ENCODE measurements around the gene CFAP97. TPM values are rescaled to one million over a fixed set of nuclear protein-coding genes. Genes with fewer than 3 reads are reported as not detected.
A peak's percentile ranks its signal among the peaks of the same experiment; 100 is the strongest.
"Not testable (repeated sequence)": the region's sequence is repeated elsewhere in the genome, so short reads cannot be mapped to it uniquely, and the experiment has no call there.

The CFAP97 gene
- total and polyA plus RNA-seq, 9 donors, result 14.1 to 57.6 (median 38.2) TPM

GRCh38 chr4:185207466-185207865 lies 3.7 kb upstream of the CFAP97 start:
- TF ChIP-seq EP300 (IDR thresholded peaks at IDR 0.05), result no peak
- TF ChIP-seq CTCF (IDR thresholded peaks at IDR 0.05), result no peak
- TF ChIP-seq POLR2A (IDR thresholded peaks at IDR 0.05), result no peak
- WGBS, 3 donors, result 94 to 96% (median 96%) methylated on average over 5 of the region's 5 CpGs
- Histone ChIP-seq H3K27me3 (no peaks in the 10 kb centered on the region), H3K36me3 (no peaks in the 10 kb centered on the region), H3K4me1 (ENCODE audit: insufficient read depth) (peaks cover 3% of the 10 kb centered on the region), H3K4me3 (no peak overlapping the region), H3K9me3 (no peaks in the 10 kb centered on the region), H3K27ac (no peak overlapping the region)
- DNase-seq, result no peak
- intact Hi-C loops (cut with DNase I), result loop anchor here in 3 of 4 donors (10.0 kb wide), 2 partner anchors 187 to 377 kb away; partner anchors contain the start of genes ANKRD37 (in 2 of the 3) and LRP2BP (in 2 of the 3)

- Histone ChIP-seq H3K27me3 (no peaks in the 10 kb centered on the region), H3K4me3 (no peak overlapping the region), H3K9me3 (no peaks in the 10 kb centered on the region), H3K36me3 (no peaks in the 10 kb centered on the region), H3K27ac (no peak overlapping the region), H3K4me1 (ENCODE audit: insufficient read depth) (peaks cover 3% of the 10 kb centered on the region)
- intact Hi-C loops (cut with DNase I), result loop anchor here in 3 of 4 donors (10.0 kb wide), 2 partner anchors 189 to 379 kb away; partner anchors contain the start of genes ANKRD37 (in 2 of the 3) and LRP2BP (in 2 of the 3)
- no peak for DNase-seq
- WGBS, 3 donors, result 93 to 96% (median 95%) methylated on average over 8 of the region's 8 CpGs
- TF ChIP-seq EP300 (IDR thresholded peaks at IDR 0.05) (no peak), POLR2A (IDR thresholded peaks at IDR 0.05) (no peak), CTCF (IDR thresholded peaks at IDR 0.05) (no peak)
Measured at GRCh38 chr4:185205697-185206342, 2.0 kb upstream of the CFAP97 start.

GRCh38 chr4:185205073-185205472 lies 1.3 kb upstream of the CFAP97 start:
- H3K36me3 ChIP-seq; H3K9me3 ChIP-seq; H3K4me1 ChIP-seq (ENCODE audit: insufficient read depth); DNase-seq; H3K27me3 ChIP-seq; H3K4me3 ChIP-seq; H3K27ac ChIP-seq: not testable (repeated sequence)
- intact Hi-C loops (cut with DNase I), result loop anchor here in 3 of 4 donors (10.0 kb wide), 2 partner anchors 190 to 380 kb away; partner anchors contain the start of genes ANKRD37 (in 2 of the 3) and LRP2BP (in 2 of the 3)
- 89 to 92% (median 91%) methylated on average over 13 of the region's 13 CpGs for WGBS, 3 donors

- peak overlapping the region; percentile 94 to 97 for H3K27ac ChIP-seq
- no peaks in the 10 kb centered on the region for H3K36me3 ChIP-seq
- H3K9me3 ChIP-seq, result no peaks in the 10 kb centered on the region
- H3K4me1 ChIP-seq (ENCODE audit: insufficient read depth), result peaks cover 3% of the 10 kb centered on the region
- WGBS, 3 donors, result 3 to 4% (median 4%) methylated on average over 14 of the region's 14 CpGs
- intact Hi-C loops (cut with DNase I), result loop anchor here in 3 of 4 donors (5.0 to 10.0 kb wide), 3 partner anchors 190 to 380 kb away; partner anchors contain the start of genes ANKRD37 (in 3 of the 3) and LRP2BP (in 3 of the 3)
- no peak for DNase-seq
- H3K4me3 ChIP-seq, result peak overlapping the region; percentile 88
- TF ChIP-seq POLR2A (IDR thresholded peaks at IDR 0.05), result no peak
- TF ChIP-seq EP300 (IDR thresholded peaks at IDR 0.05), result no peak
- TF ChIP-seq CTCF (IDR thresholded peaks at IDR 0.05), result no peak
- no peaks in the 10 kb centered on the region for H3K27me3 ChIP-seq
Measured at GRCh38 chr4:185204238-185204910, 574 bp upstream of the CFAP97 start.

Data from ovary (tissue), 9 donors.